Suprapubic skin (tissue), 3 donors: ENCODE results near the gene ABHD10.

Experiments used
- POLR2A ChIP-seq, 2 donors: fragments of 450-650 bp; IDR thresholded peaks; one replicate each; pipeline ENCODE4 v1.6.1; 2017; ENCODE audit warnings: antibody characterized with exemption in 2 of 2, mild to moderate bottlenecking in 2 of 2, moderate library complexity in 2 of 2
- TF ChIP-seq, protein P1 (sequence below), 2 donors: fragments of 200-600 bp in 1 of 2; fragments of 450-650 bp in 1 of 2; sonication (generic) in 1 of 2; IDR thresholded peaks; one replicate each; pipeline ENCODE4 v1.5.1; 2016 to 2019; ENCODE audit warnings: antibody characterized with exemption in 2 of 2, mild to moderate bottlenecking in 1 of 2, moderate library complexity in 1 of 2

DNA sequence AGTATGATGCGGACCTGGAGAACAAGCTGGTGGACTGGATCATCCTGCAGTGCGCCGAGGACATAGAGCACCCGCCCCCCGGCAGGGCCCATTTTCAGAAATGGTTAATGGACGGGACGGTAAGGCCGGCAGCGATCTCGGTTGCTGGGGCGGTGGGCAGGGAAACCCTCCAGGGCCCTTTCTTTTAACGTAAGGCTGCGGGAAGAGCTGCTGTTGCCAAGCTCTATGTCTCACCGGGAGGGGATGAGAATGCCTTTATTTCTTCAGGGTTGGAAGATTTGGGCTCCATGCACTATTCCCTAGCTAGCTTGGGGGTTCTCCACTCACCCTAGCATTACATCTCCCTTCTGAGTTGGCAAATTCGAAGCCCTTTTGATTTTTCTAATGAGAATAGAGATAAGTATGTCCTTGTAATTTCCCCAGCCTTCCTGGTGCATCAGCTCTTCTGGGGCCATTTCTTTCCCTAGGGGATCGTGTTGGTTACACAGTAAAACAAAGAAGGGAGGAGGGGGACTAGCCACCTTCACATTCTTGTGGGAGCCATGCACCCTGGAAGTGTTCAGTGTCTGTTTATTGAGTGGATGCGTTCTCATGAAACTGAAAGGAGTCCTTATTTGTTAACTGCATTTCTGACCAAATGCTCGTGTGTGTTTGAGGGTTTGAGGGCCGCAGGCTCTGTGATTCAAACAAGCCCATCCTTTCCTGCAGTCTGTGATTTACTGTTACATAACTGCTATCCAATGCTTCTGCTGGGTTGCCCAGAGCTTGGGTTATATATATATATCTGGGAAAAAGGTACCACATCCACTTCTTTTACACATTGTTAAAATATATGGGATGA, 20.9 kb downstream of the ABHD10 start:
- TF ChIP-seq, protein P1, sequence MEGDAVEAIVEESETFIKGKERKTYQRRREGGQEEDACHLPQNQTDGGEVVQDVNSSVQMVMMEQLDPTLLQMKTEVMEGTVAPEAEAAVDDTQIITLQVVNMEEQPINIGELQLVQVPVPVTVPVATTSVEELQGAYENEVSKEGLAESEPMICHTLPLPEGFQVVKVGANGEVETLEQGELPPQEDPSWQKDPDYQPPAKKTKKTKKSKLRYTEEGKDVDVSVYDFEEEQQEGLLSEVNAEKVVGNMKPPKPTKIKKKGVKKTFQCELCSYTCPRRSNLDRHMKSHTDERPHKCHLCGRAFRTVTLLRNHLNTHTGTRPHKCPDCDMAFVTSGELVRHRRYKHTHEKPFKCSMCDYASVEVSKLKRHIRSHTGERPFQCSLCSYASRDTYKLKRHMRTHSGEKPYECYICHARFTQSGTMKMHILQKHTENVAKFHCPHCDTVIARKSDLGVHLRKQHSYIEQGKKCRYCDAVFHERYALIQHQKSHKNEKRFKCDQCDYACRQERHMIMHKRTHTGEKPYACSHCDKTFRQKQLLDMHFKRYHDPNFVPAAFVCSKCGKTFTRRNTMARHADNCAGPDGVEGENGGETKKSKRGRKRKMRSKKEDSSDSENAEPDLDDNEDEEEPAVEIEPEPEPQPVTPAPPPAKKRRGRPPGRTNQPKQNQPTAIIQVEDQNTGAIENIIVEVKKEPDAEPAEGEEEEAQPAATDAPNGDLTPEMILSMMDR (IDR thresholded peaks at IDR 0.05) = no peak
- no peak for TF ChIP-seq POLR2A (IDR thresholded peaks at IDR 0.05)
